ENCODE results near the gene RNPEP. TPM values are rescaled to one million over a fixed set of nuclear protein-coding genes. Genes with fewer than 3 reads are reported as not detected.

Gene RNPEP
- total RNA-seq, 2 experiments from 2014 or later: 19.9 to 20.8 TPM

DNA sequence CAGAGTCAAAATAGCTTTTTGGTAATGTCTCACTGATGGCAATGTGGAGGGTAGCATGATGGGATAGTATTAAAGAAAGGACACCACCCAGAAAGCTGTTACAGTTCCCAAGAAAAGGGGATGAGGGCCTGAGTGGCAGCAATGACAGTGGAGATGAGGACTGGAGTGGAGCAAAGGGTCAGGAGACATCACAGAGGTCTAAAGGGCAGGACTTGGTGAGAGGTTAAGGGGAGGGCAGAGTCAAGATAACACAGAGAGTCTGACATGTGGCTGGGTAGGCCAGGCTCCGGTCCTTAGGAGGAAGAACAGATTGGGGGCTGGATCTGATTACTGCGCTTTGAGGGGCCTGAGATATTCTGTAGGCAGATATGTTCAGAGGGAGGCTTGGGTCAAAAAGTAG, 47.3 kb downstream of the RNPEP start:
- no peak overlapping the region for H3K27ac Mint-ChIP-seq
- H3K9me3 Mint-ChIP-seq: no peaks in the 10 kb centered on the region
- H3K4me3 Mint-ChIP-seq: no peak overlapping the region
- Histone ChIP-seq H3K4me3 (ENCODE audit: low read length) (no peak overlapping the region), H3K9me3 (ENCODE audit: control insufficient read depth in 1 of 2, insufficient read depth in 1 of 2, low read length in 2 of 2) (no peaks in the 10 kb centered on the region), H3K36me3 (ENCODE audit: insufficient read depth, low read length) (no peaks in the 10 kb centered on the region), H3K27ac (ENCODE audit: low read depth in 1 of 2, low read length in 2 of 2) (no peak overlapping the region), H3K27me3 (ENCODE audit: control insufficient read depth in 1 of 2, insufficient read depth in 2 of 2, low read length in 2 of 2) (no peaks in the 10 kb centered on the region), H3K4me1 (ENCODE audit: insufficient read depth, low read length) (no peaks in the 10 kb centered on the region)
- no peaks in the 10 kb centered on the region for H3K4me1 Mint-ChIP-seq (ENCODE audit: low read depth)
- CTCF ChIA-PET: no interaction called here
- H3K36me3 Mint-ChIP-seq (ENCODE audit: low read depth): no peaks in the 10 kb centered on the region
- no peak for DNase-seq
- no peak for ATAC-seq (ENCODE audit: poor library complexity)
- intact Hi-C loops (cut with DNase I, micrococcal nuclease): no loop called here
- no peaks in the 10 kb centered on the region for H3K27me3 Mint-ChIP-seq
- POLR2A ChIA-PET: no interaction called here
- no peak for TF ChIP-seq CTCF (IDR thresholded peaks at IDR 0.05)

DNA sequence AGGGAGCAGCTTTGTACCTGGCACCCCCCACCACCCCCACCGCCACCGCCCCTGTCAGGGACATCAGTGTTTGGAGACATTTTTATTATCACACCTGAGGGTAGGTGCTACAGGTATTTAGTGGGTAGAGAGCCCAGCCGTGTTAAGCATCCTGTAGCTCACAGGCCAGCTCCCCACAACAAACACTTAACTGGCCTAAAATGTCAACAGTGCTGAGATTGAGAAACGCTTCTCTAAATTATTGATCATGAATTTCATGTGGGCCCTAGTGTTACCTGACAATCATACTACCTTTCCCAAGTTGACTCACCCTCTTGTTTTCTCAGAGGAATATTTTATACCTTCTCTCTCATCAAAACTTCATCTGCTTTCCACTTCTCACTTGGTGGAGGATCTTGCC, 49.3 kb downstream of the RNPEP start:
- no peak overlapping the region for H3K4me3 Mint-ChIP-seq
- Histone ChIP-seq H3K4me1 (ENCODE audit: insufficient read depth, low read length) (no peaks in the 10 kb centered on the region), H3K4me3 (ENCODE audit: low read length) (no peak overlapping the region), H3K36me3 (ENCODE audit: insufficient read depth, low read length) (no peaks in the 10 kb centered on the region), H3K9me3 (ENCODE audit: control insufficient read depth in 1 of 2, insufficient read depth in 1 of 2, low read length in 2 of 2) (no peaks in the 10 kb centered on the region), H3K27me3 (ENCODE audit: control insufficient read depth in 1 of 2, insufficient read depth in 2 of 2, low read length in 2 of 2) (no peaks in the 10 kb centered on the region), H3K27ac (ENCODE audit: low read depth in 1 of 2, low read length in 2 of 2) (no peak overlapping the region)
- H3K27ac Mint-ChIP-seq: no peak overlapping the region
- no peaks in the 10 kb centered on the region for H3K4me1 Mint-ChIP-seq (ENCODE audit: low read depth)
- intact Hi-C loops (cut with DNase I, micrococcal nuclease): no loop called here
- DNase-seq (no peak), ATAC-seq (ENCODE audit: poor library complexity) (no peak)
- H3K36me3 Mint-ChIP-seq (ENCODE audit: low read depth): no peaks in the 10 kb centered on the region
- TF ChIP-seq CTCF (IDR thresholded peaks at IDR 0.05): no peak
- no peaks in the 10 kb centered on the region for H3K9me3 Mint-ChIP-seq
- POLR2A ChIA-PET: no interaction called here
- no peaks in the 10 kb centered on the region for H3K27me3 Mint-ChIP-seq
- CTCF ChIA-PET: no interaction called here

GRCh38 chr1:202034149-202034682, 51.8 kb downstream of the RNPEP start:
- POLR2A ChIA-PET: no interaction called here
- no peak overlapping the region for H3K27ac Mint-ChIP-seq
- Histone ChIP-seq H3K9me3 (ENCODE audit: control insufficient read depth in 1 of 2, insufficient read depth in 1 of 2, low read length in 2 of 2) (no peaks in the 10 kb centered on the region), H3K4me3 (ENCODE audit: low read length) (no peak overlapping the region), H3K4me1 (ENCODE audit: insufficient read depth, low read length) (no peaks in the 10 kb centered on the region), H3K36me3 (ENCODE audit: insufficient read depth, low read length) (no peaks in the 10 kb centered on the region), H3K27me3 (ENCODE audit: control insufficient read depth in 1 of 2, insufficient read depth in 2 of 2, low read length in 2 of 2) (no peaks in the 10 kb centered on the region), H3K27ac (ENCODE audit: low read depth in 1 of 2, low read length in 2 of 2) (no peak overlapping the region)
- CTCF ChIA-PET: no interaction called here
- no peaks in the 10 kb centered on the region for H3K9me3 Mint-ChIP-seq
- no peak for DNase-seq
- no peak for TF ChIP-seq CTCF (IDR thresholded peaks at IDR 0.05)
- H3K36me3 Mint-ChIP-seq (ENCODE audit: low read depth): no peaks in the 10 kb centered on the region
- H3K27me3 Mint-ChIP-seq: no peaks in the 10 kb centered on the region
- intact Hi-C loops (cut with DNase I, micrococcal nuclease): no loop called here
- no peak for ATAC-seq (ENCODE audit: poor library complexity)
- H3K4me3 Mint-ChIP-seq: no peak overlapping the region
- H3K4me1 Mint-ChIP-seq (ENCODE audit: low read depth): no peaks in the 10 kb centered on the region
